MCF 10A (cell line): ENCODE measurements around the gene MYH1. TPM values are rescaled to one million over a fixed set of nuclear protein-coding genes. Genes with fewer than 3 reads are reported as not detected.

Experiments used
- BruUV-seq: library from RNA; stranded (reverse); fragments of 400-500 nt; replicated peaks from 2 replicates; lab custom pipeline; 2021; lab: Mats Ljungman, UMichigan
- CTCF ChIA-PET: fragments of 300-600 bp; sonication (Branson Sonifier 250); formaldehyde crosslinking; extraction: SDS; loops from one replicate; lab custom pipeline; 2021; ENCODE audit warnings: antibody characterized with exemption, inconsistent platforms; lab: Yijun Ruan, JAX
- POLR2A ChIA-PET: fragments of 300-600, 350-650 bp; sonication (Branson Sonifier 250); formaldehyde crosslinking; extraction: SDS; loops from one replicate; lab custom pipeline; 2020; ENCODE audit warnings: antibody characterized with exemption, inconsistent platforms; lab: Yijun Ruan, JAX
- DNase-seq: peaks from one replicate; pipeline ENCODE4 v3.0.0-alpha.2; 2018; ENCODE audit not compliant: unreplicated experiment
- H3K27ac Mint-ChIP-seq: one replicate; pipeline ENCODE4 v1.8.0; 2022; ENCODE audit warnings: mild to moderate bottlenecking, low read depth, mixed read lengths; ENCODE audit not compliant: unreplicated experiment
- H3K27me3 Mint-ChIP-seq: one replicate; pipeline ENCODE4 v1.8.0; 2022; ENCODE audit warnings: mixed read lengths; ENCODE audit not compliant: insufficient read depth, unreplicated experiment
- H3K36me3 Mint-ChIP-seq: one replicate; pipeline ENCODE4 v1.8.0; 2022; ENCODE audit warnings: mild to moderate bottlenecking, moderate library complexity, mixed read lengths; ENCODE audit not compliant: insufficient read depth, unreplicated experiment
- H3K4me1 Mint-ChIP-seq: one replicate; pipeline ENCODE4 v1.8.0; 2022; ENCODE audit warnings: mixed read lengths; ENCODE audit not compliant: insufficient read depth, unreplicated experiment
- H3K4me3 Mint-ChIP-seq: one replicate; pipeline ENCODE4 v1.8.0; 2022; ENCODE audit warnings: mild to moderate bottlenecking, moderate library complexity, mixed read lengths; ENCODE audit not compliant: unreplicated experiment
- H3K9me3 Mint-ChIP-seq: one replicate; pipeline ENCODE4 v1.8.0; 2022; ENCODE audit warnings: mixed read lengths; ENCODE audit not compliant: unreplicated experiment
- intact Hi-C: fragments of 100-400 bp; cut with micrococcal nuclease; formaldehyde crosslinking; loops from 2 replicates; pipeline ENCODE4 v1.14.1; 2022
- total RNA-seq: library from RNA; stranded (reverse); gene quantifications from 2 replicates; pipeline ENCODE4 v1.2.3, GENCODE V29; 2022
- TF ChIP-seq, protein P1 (sequence below): fragments of 200-600 bp; IDR thresholded peaks from one replicate; pipeline ENCODE4 v1.8.0; 2022; ENCODE audit warnings: antibody characterized with exemption, mild to moderate bottlenecking; ENCODE audit not compliant: unreplicated experiment

Gene MYH1
- total RNA-seq, 1 experiment from 2014 or later = not detected

DNA sequence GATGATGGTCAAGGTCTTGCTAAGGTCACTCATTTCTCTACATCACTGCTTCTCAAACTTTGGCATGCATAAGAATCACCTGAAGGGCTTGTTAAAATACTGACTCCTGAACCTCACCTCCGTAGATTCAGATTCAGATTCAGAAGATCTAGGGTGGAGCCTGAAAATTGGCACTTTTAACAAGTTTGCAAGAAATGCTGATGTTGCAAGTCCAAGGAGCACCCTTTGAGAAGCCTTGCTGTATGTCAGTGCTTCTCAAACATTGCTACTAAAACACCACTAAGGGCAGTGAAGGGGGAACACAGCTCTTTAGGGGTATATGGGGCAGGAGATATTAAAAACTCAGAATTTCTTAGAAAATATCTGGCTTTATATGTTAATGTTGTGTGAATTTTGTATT lies 13.7 kb upstream of the MYH1 start:
- TF ChIP-seq, protein P1, sequence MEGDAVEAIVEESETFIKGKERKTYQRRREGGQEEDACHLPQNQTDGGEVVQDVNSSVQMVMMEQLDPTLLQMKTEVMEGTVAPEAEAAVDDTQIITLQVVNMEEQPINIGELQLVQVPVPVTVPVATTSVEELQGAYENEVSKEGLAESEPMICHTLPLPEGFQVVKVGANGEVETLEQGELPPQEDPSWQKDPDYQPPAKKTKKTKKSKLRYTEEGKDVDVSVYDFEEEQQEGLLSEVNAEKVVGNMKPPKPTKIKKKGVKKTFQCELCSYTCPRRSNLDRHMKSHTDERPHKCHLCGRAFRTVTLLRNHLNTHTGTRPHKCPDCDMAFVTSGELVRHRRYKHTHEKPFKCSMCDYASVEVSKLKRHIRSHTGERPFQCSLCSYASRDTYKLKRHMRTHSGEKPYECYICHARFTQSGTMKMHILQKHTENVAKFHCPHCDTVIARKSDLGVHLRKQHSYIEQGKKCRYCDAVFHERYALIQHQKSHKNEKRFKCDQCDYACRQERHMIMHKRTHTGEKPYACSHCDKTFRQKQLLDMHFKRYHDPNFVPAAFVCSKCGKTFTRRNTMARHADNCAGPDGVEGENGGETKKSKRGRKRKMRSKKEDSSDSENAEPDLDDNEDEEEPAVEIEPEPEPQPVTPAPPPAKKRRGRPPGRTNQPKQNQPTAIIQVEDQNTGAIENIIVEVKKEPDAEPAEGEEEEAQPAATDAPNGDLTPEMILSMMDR = no peak
- H3K9me3 Mint-ChIP-seq = peaks cover 7% of the 10 kb centered on the region
- no peaks in the 10 kb centered on the region for H3K4me1 Mint-ChIP-seq
- intact Hi-C loops = no loop called here
- DNase-seq = no peak
- no peaks in the 10 kb centered on the region for H3K36me3 Mint-ChIP-seq
- peaks cover 59% of the 10 kb centered on the region for H3K27me3 Mint-ChIP-seq
- H3K4me3 Mint-ChIP-seq = no peak overlapping the region
- H3K27ac Mint-ChIP-seq = no peak overlapping the region
- CTCF ChIA-PET = no interaction called here
- POLR2A ChIA-PET = no interaction called here
- BruUV-seq = no TSS peak

DNA sequence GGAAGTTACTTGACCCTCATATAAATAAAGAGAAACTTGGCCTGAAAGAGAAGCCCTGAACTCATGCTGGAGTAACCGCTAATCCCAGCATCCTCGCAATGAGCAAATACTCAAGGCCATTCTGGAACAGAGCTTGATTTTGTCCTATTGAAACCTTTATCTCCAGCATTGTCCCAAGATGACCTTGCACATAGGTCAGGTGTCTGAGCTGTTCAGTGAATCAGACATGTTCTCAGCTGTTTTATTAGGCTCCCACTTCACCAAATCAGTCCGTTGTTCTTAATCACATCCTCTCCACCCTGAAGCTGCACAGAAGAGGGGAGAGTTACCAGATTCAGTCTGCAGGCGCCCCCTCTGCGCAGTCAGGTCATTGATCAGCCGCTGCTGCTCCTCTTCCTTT lies 9.1 kb upstream of the MYH1 start:
- no peak overlapping the region for H3K27ac Mint-ChIP-seq
- intact Hi-C loops = no loop called here
- POLR2A ChIA-PET = no interaction called here
- CTCF ChIA-PET = no interaction called here
- BruUV-seq = no TSS peak
- peaks cover 7% of the 10 kb centered on the region for H3K9me3 Mint-ChIP-seq
- peaks cover 88% of the 10 kb centered on the region for H3K27me3 Mint-ChIP-seq
- TF ChIP-seq, protein P1 = no peak
- DNase-seq = no peak
- no peaks in the 10 kb centered on the region for H3K4me1 Mint-ChIP-seq
- H3K36me3 Mint-ChIP-seq = no peaks in the 10 kb centered on the region
- no peak overlapping the region for H3K4me3 Mint-ChIP-seq

DNA sequence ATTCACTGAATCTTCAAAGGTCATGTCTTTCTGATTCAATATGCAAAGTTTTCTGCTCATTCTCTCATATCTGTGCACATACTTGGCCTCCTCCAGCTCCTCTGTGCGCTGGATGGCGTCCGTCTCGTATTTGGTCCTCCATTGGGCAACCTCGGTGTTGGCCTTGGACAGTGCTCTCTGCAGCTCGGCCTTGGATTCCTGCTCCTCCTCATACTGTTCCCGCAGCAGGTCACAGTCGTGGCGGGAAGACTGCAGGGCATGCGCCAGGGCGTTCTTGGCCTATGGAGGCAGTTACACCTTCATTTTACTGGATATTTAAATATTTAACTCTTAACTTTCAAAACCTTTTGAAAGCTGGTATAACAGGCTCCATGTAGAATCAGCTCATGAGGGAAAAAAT lies 8.2 kb upstream of the MYH1 start:
- peaks cover 7% of the 10 kb centered on the region for H3K9me3 Mint-ChIP-seq
- no peaks in the 10 kb centered on the region for H3K36me3 Mint-ChIP-seq
- no peak for DNase-seq
- H3K4me3 Mint-ChIP-seq = no peak overlapping the region
- no peak overlapping the region for H3K27ac Mint-ChIP-seq
- intact Hi-C loops = no loop called here
- peaks cover 82% of the 10 kb centered on the region for H3K27me3 Mint-ChIP-seq
- no TSS peak for BruUV-seq
- no peaks in the 10 kb centered on the region for H3K4me1 Mint-ChIP-seq
- ChIA-PET CTCF (interaction anchor here (0.7 kb wide), 1 partner anchor 513 kb away, joined by 3 read pairs; no protein-coding TSS in a partner anchor), POLR2A (no interaction called here)
- TF ChIP-seq, protein P1 = no peak

DNA sequence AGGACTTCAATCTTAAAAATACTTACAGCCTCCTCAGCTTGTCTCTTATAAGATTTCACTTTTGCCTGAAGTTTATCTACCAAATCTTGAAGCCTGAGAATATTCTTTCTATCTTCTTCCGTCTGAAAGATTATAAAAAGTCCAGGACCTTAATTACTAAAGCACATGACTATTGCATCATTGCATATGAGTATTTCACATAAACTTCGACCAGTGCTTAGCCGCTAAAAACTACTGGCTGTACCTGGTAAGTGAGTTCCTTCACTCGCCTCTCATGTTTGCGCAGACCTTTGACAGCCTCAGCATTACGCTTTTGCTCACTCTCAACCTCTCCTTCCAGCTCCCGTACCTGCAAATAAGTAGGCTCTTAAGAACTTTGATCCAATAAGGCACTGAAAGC lies 4.7 kb upstream of the MYH1 start:
- CTCF ChIA-PET = no interaction called here
- intact Hi-C loops = no loop called here
- BruUV-seq = no TSS peak
- no peak overlapping the region for H3K4me3 Mint-ChIP-seq
- no peak overlapping the region for H3K27ac Mint-ChIP-seq
- no peak for DNase-seq
- no peaks in the 10 kb centered on the region for H3K36me3 Mint-ChIP-seq
- peaks cover 70% of the 10 kb centered on the region for H3K27me3 Mint-ChIP-seq
- no peaks in the 10 kb centered on the region for H3K4me1 Mint-ChIP-seq
- POLR2A ChIA-PET = no interaction called here
- no peaks in the 10 kb centered on the region for H3K9me3 Mint-ChIP-seq
- TF ChIP-seq, protein P1 = no peak
